K562 (cell line): ENCODE results near the gene BMAL2. TPM values are rescaled to one million over a fixed set of nuclear protein-coding genes. Genes with fewer than 3 reads are reported as not detected.

Experiments
- polyA plus RNA-seq, 8 experiments: library from polyadenylated mRNA; depleted of rRNA in 4 of 8; stranded (reverse) in 5 of 8; unstranded in 3 of 8; fragments of >200 nt; fragmentation: Nextera tagmentation in 2 of 8; fragmentation: Illumina TruSeq in 1 of 8; extraction: Ambion mirVana in 2 of 8; extraction: Trizol in 1 of 8; gene quantifications; 2 replicates each; pipeline versions ENCODE4 v1.2.1 to v1.2.3, GENCODE V29; 2011 to 2014; ENCODE audit warnings: inconsistent platforms in 1 of 8, missing spikeins in 1 of 8
- total RNA-seq, 7 experiments: library from RNA; depleted of rRNA in 6 of 7; stranded (reverse); fragments of >200 nt in 6 of 7; fragmentation: Illumina TruSeq in 2 of 7; extraction: Trizol in 2 of 7; gene quantifications; 2 replicates each; pipeline versions ENCODE4 v1.2.1 to v1.2.3, GENCODE V29; 2011 to 2021; ENCODE audit warnings: low replicate concordance in 1 of 7

The BMAL2 gene
- total and polyA plus RNA-seq, 9 of the 15 experiments (the other 6 are each of a cell fraction or from before 2014, with no cell fraction given), result 0.01 to 1.1 (median 0.50) TPM

Other genes starting within 250 kb of the BMAL2 start
- gene STK38L, start 88.5 kb upstream of the BMAL2 start, total RNA-seq (2014; rRNA removed), result 6.0 and 7.0 TPM in 2 replicates
- 9.2 and 10.6 TPM in 2 replicates for gene STK38L, start 88.5 kb upstream of the BMAL2 start, total RNA-seq (2014; rRNA removed; fragmentation: Illumina TruSeq; extraction: Trizol)
- 5.9 and 7.9 TPM in 2 replicates for gene STK38L, start 88.5 kb upstream of the BMAL2 start, total RNA-seq (2015; rRNA removed; fragmentation: Illumina TruSeq; extraction: Trizol)
- 9.2 and 9.3 TPM in 2 replicates for gene STK38L, start 88.5 kb upstream of the BMAL2 start, total RNA-seq (2021)
- 2.9 and 6.8 TPM in 2 replicates for gene STK38L, start 88.5 kb upstream of the BMAL2 start, polyA plus RNA-seq (2011; rRNA removed)
- 7.1 and 10.7 TPM in 2 replicates for gene STK38L, start 88.5 kb upstream of the BMAL2 start, polyA plus RNA-seq (2014; fragmentation: Illumina TruSeq; extraction: Trizol)
- 1 to 10 TPM; 2.6 to 3.2 TPM for gene STK38L, start 88.5 kb upstream of the BMAL2 start, polyA plus RNA-seq (2014; fragmentation: Nextera tagmentation; extraction: Ambion mirVana)
- 6.9 and 8.1 TPM in 2 replicates for gene STK38L, start 88.5 kb upstream of the BMAL2 start, polyA plus RNA-seq (2014; rRNA removed)
- not detected in 2 replicates for gene SMCO2, start 113.9 kb downstream of the BMAL2 start, total RNA-seq (2014; rRNA removed)
- not detected in 2 replicates for gene SMCO2, start 113.9 kb downstream of the BMAL2 start, total RNA-seq (2014; rRNA removed; fragmentation: Illumina TruSeq; extraction: Trizol)
- not detected in 2 replicates for gene SMCO2, start 113.9 kb downstream of the BMAL2 start, total RNA-seq (2015; rRNA removed; fragmentation: Illumina TruSeq; extraction: Trizol)
- not detected in 2 replicates for gene SMCO2, start 113.9 kb downstream of the BMAL2 start, total RNA-seq (2021)
- gene SMCO2, start 113.9 kb downstream of the BMAL2 start, polyA plus RNA-seq (2011; rRNA removed), result not detected in 2 replicates
- gene SMCO2, start 113.9 kb downstream of the BMAL2 start, polyA plus RNA-seq (2014; fragmentation: Illumina TruSeq; extraction: Trizol), result not detected in 2 replicates
- gene SMCO2, start 113.9 kb downstream of the BMAL2 start, polyA plus RNA-seq (2014; fragmentation: Nextera tagmentation; extraction: Ambion mirVana), result not detected
- gene SMCO2, start 113.9 kb downstream of the BMAL2 start, polyA plus RNA-seq (2014; rRNA removed), result not detected in 2 replicates
- 2.9 and 3.5 TPM in 2 replicates for gene PPFIBP1, start 191.4 kb downstream of the BMAL2 start, total RNA-seq (2014; rRNA removed)
- 2.2 TPM in 2 replicates for gene PPFIBP1, start 191.4 kb downstream of the BMAL2 start, total RNA-seq (2014; rRNA removed; fragmentation: Illumina TruSeq; extraction: Trizol)
- 1.8 and 1.9 TPM in 2 replicates for gene PPFIBP1, start 191.4 kb downstream of the BMAL2 start, total RNA-seq (2015; rRNA removed; fragmentation: Illumina TruSeq; extraction: Trizol)
- 3.5 and 3.6 TPM in 2 replicates for gene PPFIBP1, start 191.4 kb downstream of the BMAL2 start, total RNA-seq (2021)
- 0.95 and 2.9 TPM in 2 replicates for gene PPFIBP1, start 191.4 kb downstream of the BMAL2 start, polyA plus RNA-seq (2011; rRNA removed)
- gene PPFIBP1, start 191.4 kb downstream of the BMAL2 start, polyA plus RNA-seq (2014; fragmentation: Illumina TruSeq; extraction: Trizol), result 1.7 and 1.8 TPM in 2 replicates
- under 1 TPM; 0.46 to 0.59 TPM for gene PPFIBP1, start 191.4 kb downstream of the BMAL2 start, polyA plus RNA-seq (2014; fragmentation: Nextera tagmentation; extraction: Ambion mirVana)
- 1.2 and 2.9 TPM in 2 replicates for gene PPFIBP1, start 191.4 kb downstream of the BMAL2 start, polyA plus RNA-seq (2014; rRNA removed)